PC-3 (cell line): Measurements from ENCODE around the gene SLC38A5. TPM values are rescaled to one million over a fixed set of nuclear protein-coding genes. Genes with fewer than 3 reads are reported as not detected.
"Not testable (repeated sequence)": the region's sequence is repeated elsewhere in the genome, so short reads cannot be mapped to it uniquely, and the experiment has no call there.

Experiments
- ATAC-seq: fragments of 200-7000 bp; cut with Tn5 transposase; 2 replicates; pipeline ENCODE4 v1.9.1; 2020; ENCODE audit warnings: mild to moderate bottlenecking, moderate library complexity
- BruUV-seq: library from RNA; stranded (reverse); fragments of 400-500 nt; replicated peaks from 2 replicates; lab custom pipeline; 2021; lab: Mats Ljungman, UMichigan
- CTCF ChIA-PET: fragments of 300-600 bp; sonication (Branson Sonifier 250); formaldehyde crosslinking; loops from one replicate; lab custom pipeline; 2022; ENCODE audit warnings: antibody characterized with exemption; lab: Charles Lee
- POLR2A ChIA-PET: fragments of 300-600 bp; sonication (Branson Sonifier 250); formaldehyde crosslinking; loops from one replicate; lab custom pipeline; 2022; ENCODE audit warnings: antibody characterized with exemption; ENCODE audit not compliant: unreplicated experiment; lab: Charles Lee
- DNase-seq: peaks from one replicate; pipeline ENCODE4 v3.0.0-alpha.2; 2015
- H2AFZ ChIP-seq: fragments of 300-600 bp; sonication (generic); 2 replicates; pipeline ENCODE4 v1.6.0; 2016; ENCODE audit warnings: antibody characterized with exemption, low read length
- H3F3A ChIP-seq: fragments of 300-600 bp; sonication (generic); one replicate; pipeline ENCODE4 v1.6.0; 2017; ENCODE audit warnings: antibody characterized with exemption, low read length, control low read depth, mild to moderate bottlenecking; ENCODE audit not compliant: unreplicated experiment
- H3K27ac ChIP-seq: fragments of 300-600 bp; sonication (generic); 2 replicates; pipeline ENCODE4 v1.5.1; 2016; ENCODE audit warnings: mild to moderate bottlenecking, low read length
- H3K27me3 ChIP-seq: fragments of 300-600 bp; sonication (generic); 2 replicates; pipeline ENCODE4 v1.6.1; 2016; ENCODE audit warnings: low read length, mixed read lengths
- H3K36me3 ChIP-seq: fragments of 300-600 bp; sonication (generic); 2 replicates; pipeline ENCODE4 v1.6.1; 2016; ENCODE audit warnings: low read depth, mixed run types, low read length, mixed read lengths
- H3K4me1 ChIP-seq: fragments of 300-600 bp; sonication (generic); 2 replicates; pipeline ENCODE4 v1.5.1; 2016; ENCODE audit warnings: low read length; ENCODE audit not compliant: insufficient read depth
- H3K4me2 ChIP-seq: fragments of 300-600 bp; sonication (generic); 2 replicates; pipeline ENCODE4 v1.6.0; 2016; ENCODE audit warnings: low read length
- H3K4me3 ChIP-seq: fragments of 300-600 bp; sonication (generic); 2 replicates; pipeline ENCODE4 v1.5.1; 2016; ENCODE audit warnings: mild to moderate bottlenecking, low read length, mixed read lengths
- H3K79me2 ChIP-seq: fragments of 300-600 bp; sonication (generic); 2 replicates; pipeline ENCODE4 v1.6.1; 2017; ENCODE audit warnings: low read length, mixed read lengths
- H3K9ac ChIP-seq: fragments of 300-600 bp; sonication (generic); 2 replicates; pipeline ENCODE4 v1.6.0; 2016; ENCODE audit warnings: mild to moderate bottlenecking, low read length
- H3K9me2 ChIP-seq: fragments of 300-600 bp; sonication (generic); replicated peaks from 2 replicates; pipeline ENCODE4 v1.6.1; 2016; ENCODE audit warnings: mixed run types, low read length, mixed read lengths
- H3K9me3 ChIP-seq: fragments of 300-600 bp; sonication (generic); 2 replicates; pipeline ENCODE4 v1.6.1; 2016; ENCODE audit warnings: low read length, mixed read lengths
- H4K20me1 ChIP-seq: fragments of 300-600 bp; sonication (generic); 2 replicates; pipeline ENCODE4 v1.6.1; 2016; ENCODE audit warnings: low read length, mixed read lengths
- CTCF ChIP-seq: fragments of 300-600 bp; sonication (generic); conservative IDR thresholded peaks from 2 replicates; pipeline ENCODE4 v1.5.1; 2017; ENCODE audit warnings: antibody characterized with exemption, low read depth, mild to moderate bottlenecking, low read length
- EZH2 ChIP-seq: fragments of 300-600 bp; sonication (generic); IDR thresholded peaks from one replicate; pipeline ENCODE4 v1.6.1; 2017; ENCODE audit warnings: antibody characterized with exemption, mild to moderate bottlenecking, low read length; ENCODE audit not compliant: unreplicated experiment
- EZH2phosphoT487 ChIP-seq: fragments of 300-600 bp; sonication (generic); IDR thresholded peaks from 2 replicates; pipeline ENCODE4 v1.6.1; 2018; ENCODE audit warnings: mild to moderate bottlenecking, antibody characterized with exemption, low read length, borderline replicate concordance
- intact Hi-C: fragments of 100-400 bp; cut with micrococcal nuclease; formaldehyde crosslinking; loops from 2 replicates; pipeline ENCODE4 v1.9.0; 2023
- total RNA-seq: library from RNA; depleted of rRNA; stranded (reverse); fragments of >200 nt; gene quantifications from 2 replicates; pipeline ENCODE4 v1.2.3, GENCODE V29; 2014

The SLC38A5 gene
- total RNA-seq, 1 experiment from 2014 or later, result 2.4 TPM

GRCh38 chrX:48456628-48457331, 13.3 kb downstream of the SLC38A5 start:
- H3K9ac ChIP-seq, result no peak overlapping the region
- no peaks in the 10 kb centered on the region for H3K9me3 ChIP-seq
- H4K20me1 ChIP-seq, result no peaks in the 10 kb centered on the region
- H3K79me2 ChIP-seq, result no peaks in the 10 kb centered on the region
- H2AFZ ChIP-seq, result no peak overlapping the region
- intact Hi-C loops, result no loop called here
- H3K36me3 ChIP-seq, result no peaks in the 10 kb centered on the region
- H3K9me2 ChIP-seq, result no peaks in the 10 kb centered on the region
- H3K4me2 ChIP-seq, result no peak overlapping the region
- H3K27me3 ChIP-seq, result no peaks in the 10 kb centered on the region
- BruUV-seq, result no TSS peak
- ATAC-seq (no peak), DNase-seq (no peak)
- H3K27ac ChIP-seq, result no peak overlapping the region
- ChIA-PET POLR2A (no interaction called here), CTCF (no interaction called here)
- no peaks in the 10 kb centered on the region for H3F3A ChIP-seq
- no peak overlapping the region for H3K4me3 ChIP-seq
- no peaks in the 10 kb centered on the region for H3K4me1 ChIP-seq
- TF ChIP-seq EZH2, result no peak
- TF ChIP-seq EZH2phosphoT487, result no peak

- Histone ChIP-seq H2AFZ (no peak overlapping the region), H3K4me2 (no peak overlapping the region), H4K20me1 (no peaks in the 10 kb centered on the region), H3K36me3 (no peaks in the 10 kb centered on the region), H3K9me3 (no peaks in the 10 kb centered on the region), H3K9me2 (no peaks in the 10 kb centered on the region), H3F3A (no peaks in the 10 kb centered on the region), H3K9ac (no peak overlapping the region), H3K4me3 (no peak overlapping the region), H3K27ac (no peak overlapping the region), H3K4me1 (no peaks in the 10 kb centered on the region), H3K79me2 (no peaks in the 10 kb centered on the region), H3K27me3 (no peaks in the 10 kb centered on the region)
- ChIA-PET CTCF (interaction anchor here (0.7 kb wide), 1 partner anchor 101 kb away, joined by 3 read pairs; no protein-coding TSS in a partner anchor), POLR2A (no interaction called here)
- ATAC-seq, result no peak
- no TSS peak for BruUV-seq
- intact Hi-C loops, result no loop called here
- TF ChIP-seq EZH2 (no peak), CTCF (no peak), EZH2phosphoT487 (no peak)
- no peak for DNase-seq
Observed at GRCh38 chrX:48451708-48452107, 18.4 kb downstream of the SLC38A5 start.

GRCh38 chrX:48450076-48450475, 20.0 kb downstream of the SLC38A5 start:
- no peaks in the 10 kb centered on the region for H3K9me2 ChIP-seq
- H3K4me2 ChIP-seq, result no peak overlapping the region
- no peaks in the 10 kb centered on the region for H3K36me3 ChIP-seq
- no peak overlapping the region for H3K4me3 ChIP-seq
- no peak overlapping the region for H3K9ac ChIP-seq
- H3F3A ChIP-seq, result no peaks in the 10 kb centered on the region
- H2AFZ ChIP-seq, result no peak overlapping the region
- CTCF ChIA-PET, result no interaction called here
- H3K4me1 ChIP-seq, result no peaks in the 10 kb centered on the region
- no peak for TF ChIP-seq CTCF
- no peak for TF ChIP-seq EZH2
- no peak for TF ChIP-seq EZH2phosphoT487
- no peak for DNase-seq
- BruUV-seq, result no TSS peak
- no peaks in the 10 kb centered on the region for H4K20me1 ChIP-seq
- H3K79me2 ChIP-seq, result no peaks in the 10 kb centered on the region
- intact Hi-C loops, result no loop called here
- ATAC-seq, result no peak
- no peak overlapping the region for H3K27ac ChIP-seq
- H3K9me3 ChIP-seq, result no peaks in the 10 kb centered on the region
- no peaks in the 10 kb centered on the region for H3K27me3 ChIP-seq
- POLR2A ChIA-PET, result no interaction called here

- POLR2A ChIA-PET, intact Hi-C loops, BruUV-seq, H4K20me1 ChIP-seq, H3K4me3 ChIP-seq, H3K4me2 ChIP-seq, ATAC-seq, CTCF ChIA-PET, H3K36me3 ChIP-seq, H3F3A ChIP-seq, H2AFZ ChIP-seq, H3K4me1 ChIP-seq, H3K27ac ChIP-seq, H3K27me3 ChIP-seq, H3K9me2 ChIP-seq, DNase-seq, H3K79me2 ChIP-seq, H3K9ac ChIP-seq, H3K9me3 ChIP-seq: not testable (repeated sequence)
Observed at GRCh38 chrX:48447201-48447600, 22.9 kb downstream of the SLC38A5 start.

GRCh38 chrX:48433713-48434112, 36.3 kb downstream of the SLC38A5 start:
- H3K9ac ChIP-seq, H3F3A ChIP-seq, H3K4me3 ChIP-seq, BruUV-seq, ATAC-seq, H3K27ac ChIP-seq, CTCF ChIA-PET, H2AFZ ChIP-seq, H3K9me2 ChIP-seq, H3K4me2 ChIP-seq, intact Hi-C loops, POLR2A ChIA-PET, DNase-seq, H3K79me2 ChIP-seq, H3K27me3 ChIP-seq, H3K36me3 ChIP-seq, H3K4me1 ChIP-seq, H4K20me1 ChIP-seq, H3K9me3 ChIP-seq: not testable (repeated sequence)
